Measurements from ENCODE around the gene NRP1.

NRP1 gene

GRCh38 chr10:33272635-33273034 is 61.8 kb downstream of the NRP1 start:
- no peak overlapping the region for H3K4me3 ChIP-seq (ENCODE audit: control insufficient read depth, low read depth, low read length)
- TF ChIP-seq, protein P1, sequence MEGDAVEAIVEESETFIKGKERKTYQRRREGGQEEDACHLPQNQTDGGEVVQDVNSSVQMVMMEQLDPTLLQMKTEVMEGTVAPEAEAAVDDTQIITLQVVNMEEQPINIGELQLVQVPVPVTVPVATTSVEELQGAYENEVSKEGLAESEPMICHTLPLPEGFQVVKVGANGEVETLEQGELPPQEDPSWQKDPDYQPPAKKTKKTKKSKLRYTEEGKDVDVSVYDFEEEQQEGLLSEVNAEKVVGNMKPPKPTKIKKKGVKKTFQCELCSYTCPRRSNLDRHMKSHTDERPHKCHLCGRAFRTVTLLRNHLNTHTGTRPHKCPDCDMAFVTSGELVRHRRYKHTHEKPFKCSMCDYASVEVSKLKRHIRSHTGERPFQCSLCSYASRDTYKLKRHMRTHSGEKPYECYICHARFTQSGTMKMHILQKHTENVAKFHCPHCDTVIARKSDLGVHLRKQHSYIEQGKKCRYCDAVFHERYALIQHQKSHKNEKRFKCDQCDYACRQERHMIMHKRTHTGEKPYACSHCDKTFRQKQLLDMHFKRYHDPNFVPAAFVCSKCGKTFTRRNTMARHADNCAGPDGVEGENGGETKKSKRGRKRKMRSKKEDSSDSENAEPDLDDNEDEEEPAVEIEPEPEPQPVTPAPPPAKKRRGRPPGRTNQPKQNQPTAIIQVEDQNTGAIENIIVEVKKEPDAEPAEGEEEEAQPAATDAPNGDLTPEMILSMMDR (conservative IDR thresholded peaks at IDR 0.05; ENCODE audit: control insufficient read depth, insufficient read depth, low read depth, low read length), result no peak
- DNase-seq (ENCODE audit: low read depth), result no peak

DNA sequence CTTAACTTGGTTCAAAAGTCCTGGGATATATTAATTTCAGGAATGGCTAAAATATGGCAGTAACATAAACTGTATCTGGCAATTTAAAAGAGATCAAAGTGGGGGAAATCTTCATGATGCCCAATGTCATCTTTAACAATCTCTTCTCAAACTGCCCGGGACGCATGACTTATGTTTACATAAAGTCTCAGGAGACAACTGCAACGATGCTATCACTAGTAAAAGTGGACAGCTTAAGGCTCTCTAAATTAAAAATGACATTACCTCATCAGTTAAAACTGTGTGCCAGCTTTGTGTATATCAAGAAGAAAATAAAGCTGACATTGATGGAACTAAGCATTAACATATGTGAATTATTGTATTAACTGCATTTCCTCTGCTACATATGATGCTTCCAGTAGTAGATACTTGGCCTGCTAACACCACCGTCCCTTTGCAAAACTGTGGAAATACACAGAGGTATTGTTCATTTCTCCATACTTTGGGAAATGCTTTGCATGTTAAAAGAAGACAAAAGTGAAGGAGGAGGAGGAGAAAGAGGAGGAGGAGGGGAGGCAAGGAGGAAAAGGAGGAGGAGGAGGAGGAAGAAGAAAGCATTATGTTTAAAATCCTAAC is 62.4 kb downstream of the NRP1 start:
- no peak for DNase-seq (ENCODE audit: low read depth)
- H3K4me3 ChIP-seq (ENCODE audit: control insufficient read depth, low read depth, low read length), result no peak overlapping the region
- TF ChIP-seq, protein P1 (conservative IDR thresholded peaks at IDR 0.05; ENCODE audit: control insufficient read depth, insufficient read depth, low read depth, low read length), result no peak

GRCh38 chr10:33270971-33271370 is 63.5 kb downstream of the NRP1 start:
- DNase-seq (ENCODE audit: low read depth), result no peak
- TF ChIP-seq, protein P1 (conservative IDR thresholded peaks at IDR 0.05; ENCODE audit: control insufficient read depth, insufficient read depth, low read depth, low read length), result no peak
- H3K4me3 ChIP-seq (ENCODE audit: control insufficient read depth, low read depth, low read length), result no peak overlapping the region

- TF ChIP-seq, protein P1 (conservative IDR thresholded peaks at IDR 0.05; ENCODE audit: control insufficient read depth, insufficient read depth, low read depth, low read length), result no peak
- no peak for DNase-seq (ENCODE audit: low read depth)
- H3K4me3 ChIP-seq (ENCODE audit: control insufficient read depth, low read depth, low read length), result no peak overlapping the region
Measured at GRCh38 chr10:33267708-33268107, 66.8 kb downstream of the NRP1 start.

- DNase-seq (ENCODE audit: low read depth), result no peak
Measured at GRCh38 chr10:33265621-33266020, 68.8 kb downstream of the NRP1 start.

GRCh38 chr10:33263453-33263852 is 71.0 kb downstream of the NRP1 start:
- H3K4me3 ChIP-seq (ENCODE audit: control insufficient read depth, low read depth, low read length), result no peak overlapping the region
- TF ChIP-seq, protein P1 (conservative IDR thresholded peaks at IDR 0.05; ENCODE audit: control insufficient read depth, insufficient read depth, low read depth, low read length), result no peak
- DNase-seq (ENCODE audit: low read depth), result peak; percentile 77

More at GRCh38 chr10:33265621-33266020, 68.8 kb downstream of the NRP1 start:
- H3K4me3 ChIP-seq (ENCODE audit: control insufficient read depth, low read depth, low read length), result no peak overlapping the region
- TF ChIP-seq, protein P1 (conservative IDR thresholded peaks at IDR 0.05; ENCODE audit: control insufficient read depth, insufficient read depth, low read depth, low read length), result no peak

DNA sequence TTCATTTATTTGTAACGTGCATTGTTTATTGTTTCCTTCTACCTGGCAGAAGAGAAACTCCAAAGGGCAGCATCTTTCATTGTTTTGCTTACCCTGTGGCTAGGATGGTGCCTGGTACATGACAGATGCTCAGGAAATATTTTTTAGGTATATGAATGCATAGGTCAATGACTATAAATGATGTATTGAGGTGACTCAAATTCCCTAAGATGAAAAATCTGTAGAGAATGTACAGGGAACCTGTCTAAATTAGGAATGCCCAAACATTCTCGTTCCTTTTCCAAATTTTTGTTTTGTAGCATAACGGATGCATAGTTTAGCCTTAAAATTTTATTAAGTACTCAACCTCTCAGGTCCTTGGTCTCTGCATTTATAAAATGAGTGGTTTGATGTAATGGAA is 71.6 kb downstream of the NRP1 start:
- no peak for DNase-seq (ENCODE audit: low read depth)
- H3K4me3 ChIP-seq (ENCODE audit: control insufficient read depth, low read depth, low read length), result no peak overlapping the region
- TF ChIP-seq, protein P1 (conservative IDR thresholded peaks at IDR 0.05; ENCODE audit: control insufficient read depth, insufficient read depth, low read depth, low read length), result no peak

Measured in fibroblast of mammary gland (primary cell).